ENCODE measurements around the gene CDC23.

CDC23 gene

GRCh38 chr5:138139781-138140090, 73.4 kb downstream of the CDC23 start:
- no peak for DNase-seq (ENCODE audit: low spot score)

GRCh38 chr5:138138949-138139780, 74.0 kb downstream of the CDC23 start, which contains the start of gene NME5:
Gene NME5 (minus strand): TSS chr5:138139428. CDS start chr5:138138780, 648 bp downstream.
- peak; percentile 70 for DNase-seq (ENCODE audit: low spot score)

Data from left forelimb (tissue), 1 donor.